Ishikawa (cell line): ENCODE results near the gene TRIB2.

ENCODE experiments used
- RAD21 ChIP-seq: IDR thresholded peaks from 2 replicates; pipeline ENCODE4 v1.6.1; 2012; ENCODE audit warnings: low read depth
- TAF1 ChIP-seq: IDR thresholded peaks from 2 replicates; pipeline ENCODE4 v1.6.1; 2012; ENCODE audit warnings: low read depth, mild to moderate bottlenecking

GRCh38 chr2:12727641-12728040, 10.9 kb downstream of the TRIB2 start:
- TF ChIP-seq TAF1 (no peak), RAD21 (no peak)
